B cell (primary cell): Measurements from ENCODE around the gene YY1AP1. TPM values are rescaled to one million over a fixed set of nuclear protein-coding genes. Genes with fewer than 3 reads are reported as not detected.
"Not testable (repeated sequence)": the region's sequence is repeated elsewhere in the genome, so short reads cannot be mapped to it uniquely, and the experiment has no call there.

Experiments
- ATAC-seq: fragments of 200-7000 bp; cut with Tn5 transposase; one replicate; pipeline ENCODE4 v1.10.0; 2021; ENCODE audit warnings: low read depth, mild to moderate bottlenecking, moderate number of reproducible peaks, moderate library complexity
- CTCF ChIA-PET: fragments of 350-600 bp; sonication (Branson Sonifier 250); formaldehyde crosslinking; loops from one replicate; lab custom pipeline; 2021; ENCODE audit warnings: antibody characterized with exemption, inconsistent platforms; lab: Charles Lee
- POLR2A ChIA-PET: fragments of 350-600 bp; sonication (Branson Sonifier 250); formaldehyde crosslinking; loops from one replicate; lab custom pipeline; 2021; ENCODE audit warnings: antibody characterized with exemption; lab: Charles Lee
- DNase-seq: peaks from one replicate; pipeline ENCODE4 v3.0.0; 2013
- H2AFZ ChIP-seq: 2 replicates; pipeline ENCODE4 v1.6.1; 2012; ENCODE audit warnings: mild to moderate bottlenecking, low read depth, low read length; ENCODE audit not compliant: insufficient read depth, poor library complexity, severe bottlenecking
- H3K27ac ChIP-seq, 2 donors: 1 replicate in 1 of 2; 2 replicates in 1 of 2; pipeline ENCODE4 v1.5.1; 2012 to 2013; ENCODE audit warnings: low read length in 2 of 2, mild to moderate bottlenecking in 2 of 2, moderate library complexity in 1 of 2
- H3K27me3 ChIP-seq, 4 experiments: fragments of 200-600 bp in 1 of 4; sonication (generic) in 1 of 4; replicated peaks in 1 of 4; 1 replicate in 2 of 4; 2 replicates in 2 of 4; pipeline versions ENCODE4 v1.6.1 to v1.7.0; 2013 to 2016; ENCODE audit warnings: low read length in 3 of 4, mild to moderate bottlenecking in 2 of 4, mixed read lengths in 1 of 4, moderate library complexity in 1 of 4; ENCODE audit not compliant: insufficient read depth in 4 of 4, control insufficient read depth in 3 of 4; ENCODE audit errors: control extremely low read depth in 1 of 4
- H3K36me3 ChIP-seq, 2 experiments: replicated peaks in 1 of 2; 1 replicate in 1 of 2; 2 replicates in 1 of 2; pipeline versions ENCODE4 v1.6.1 to v1.7.1; 2013; ENCODE audit warnings: low read length in 1 of 2; ENCODE audit not compliant: insufficient read depth in 2 of 2, control insufficient read depth in 1 of 2; ENCODE audit errors: control extremely low read depth in 1 of 2, extremely low read depth in 1 of 2
- H3K4me1 ChIP-seq, 2 donors: fragments of 200-600 bp in 1 of 2; sonication (generic) in 1 of 2; 1 replicate in 1 of 2; 2 replicates in 1 of 2; pipeline versions ENCODE4 v1.5.1 to v1.6.1; 2013 to 2017; ENCODE audit warnings: low read length in 2 of 2; ENCODE audit not compliant: control insufficient read depth in 2 of 2, insufficient read depth in 2 of 2
- H3K4me2 ChIP-seq: replicated peaks from 2 replicates; pipeline ENCODE3; 2012; ENCODE audit warnings: mild to moderate bottlenecking, low read depth, low read length; ENCODE audit not compliant: poor library complexity, severe bottlenecking
- H3K4me3 ChIP-seq, 5 experiments: fragments of 200-600 bp in 1 of 5; sonication (generic) in 1 of 5; 1 replicate in 3 of 5; 2 replicates in 2 of 5; pipeline versions ENCODE4 v1.5.1 to v1.7.0; 2011 to 2016; ENCODE audit warnings: low read length in 4 of 5, mild to moderate bottlenecking in 4 of 5, low read depth in 2 of 5, control low read depth in 1 of 5, moderate library complexity in 1 of 5; ENCODE audit not compliant: insufficient read depth in 1 of 5; ENCODE audit errors: control extremely low read depth in 1 of 5, extremely low read depth in 1 of 5
- H3K79me2 ChIP-seq: fragments of 200-600 bp; sonication (generic); one replicate; pipeline ENCODE4 v1.6.0; 2016; ENCODE audit warnings: low read length; ENCODE audit not compliant: control insufficient read depth, insufficient read depth
- H3K9ac ChIP-seq: fragments of 200-600 bp; sonication (generic); 2 replicates; pipeline ENCODE4 v1.6.1; 2017; ENCODE audit warnings: mild to moderate bottlenecking, low read length, moderate library complexity
- H3K9me3 ChIP-seq, 3 donors: one replicate each; pipeline versions ENCODE4 v1.6.1 to v1.7.1; 2013; ENCODE audit warnings: low read length in 2 of 3; ENCODE audit not compliant: control insufficient read depth in 2 of 3, insufficient read depth in 1 of 3; ENCODE audit errors: control extremely low read depth in 1 of 3
- H4K20me1 ChIP-seq: 2 replicates; pipeline ENCODE4 v1.6.0; 2012; ENCODE audit warnings: mild to moderate bottlenecking, low read length; ENCODE audit not compliant: insufficient read depth, control insufficient read depth, poor library complexity, severe bottlenecking
- H3K27ac Mint-ChIP-seq: one replicate; pipeline ENCODE4 v1.8.0; 2021; ENCODE audit warnings: mixed read lengths
- H3K27me3 Mint-ChIP-seq: one replicate; pipeline ENCODE4 v1.8.0; 2021; ENCODE audit warnings: mixed read lengths
- H3K4me1 Mint-ChIP-seq: one replicate; pipeline ENCODE4 v1.8.0; 2021; ENCODE audit warnings: mixed read lengths
- H3K4me3 Mint-ChIP-seq: one replicate; pipeline ENCODE4 v1.8.0; 2021; ENCODE audit warnings: mixed read lengths
- H3K9me3 Mint-ChIP-seq: one replicate; pipeline ENCODE4 v1.8.0; 2022; ENCODE audit warnings: mixed read lengths; ENCODE audit not compliant: insufficient read depth
- EZH2 ChIP-seq: IDR thresholded peaks from 2 replicates; pipeline ENCODE4 v1.6.1; 2012; ENCODE audit warnings: borderline replicate concordance, low read depth, mild to moderate bottlenecking, moderate library complexity, low read length; ENCODE audit not compliant: insufficient read depth, poor library complexity, severe bottlenecking
- WGBS: methylation state at CpG from one replicate; pipeline ENCODE4 v1.1.5; 2013; ENCODE audit warnings: missing lambda C conversion rate; ENCODE audit not compliant: insufficient coverage; 5-methylcytosine and 5-hydroxymethylcytosine counted together
- intact Hi-C: fragments of 100-400 bp; cut with micrococcal nuclease; formaldehyde crosslinking; loops from one replicate; pipeline ENCODE4 v1.10.0; 2022
- polyA plus RNA-seq: library from polyadenylated mRNA; depleted of rRNA; stranded (reverse); fragments of >200 nt; gene quantifications from 2 replicates; pipeline ENCODE4 v1.2.3, GENCODE V29; 2012
- total RNA-seq, 2 donors: library from RNA; stranded (reverse); fragments of 120-200 nt in 1 of 2; gene quantifications; 1 replicate in 1 of 2; 2 replicates in 1 of 2; pipeline versions ENCODE4 v1.2.3 to v1.2.4, GENCODE V29; 2013 to 2022
- TF ChIP-seq, protein P1 (sequence below): fragments of 200-600 bp; IDR thresholded peaks from one replicate; pipeline ENCODE4 v1.8.0; 2022; ENCODE audit warnings: antibody characterized with exemption, mild to moderate bottlenecking

YY1AP1 gene
- total and polyA plus RNA-seq, 2 donors (not counting 1 experiment from before 2014, with no cell fraction given): 95.4 to 156 TPM

DNA sequence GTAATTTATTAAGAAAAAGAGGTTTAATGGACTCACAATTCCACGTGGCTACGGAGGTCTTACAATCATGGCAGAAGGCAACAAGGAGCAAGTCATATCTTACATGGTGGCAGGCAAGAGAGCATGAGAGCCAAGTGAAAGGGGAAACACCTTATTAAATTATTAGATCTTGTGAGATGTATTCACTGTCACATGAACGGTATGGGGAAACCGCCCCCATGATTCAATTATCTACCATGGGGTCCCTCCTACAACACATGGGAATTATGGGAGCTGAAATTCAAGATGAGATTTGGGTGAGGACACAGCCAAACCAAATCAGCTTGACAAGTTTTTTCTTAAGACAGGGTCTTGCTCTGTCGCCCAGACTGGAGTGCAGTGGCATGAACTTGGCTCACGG lies 14.6 kb upstream of the YY1AP1 start:
- WGBS: 95% methylated on average over 3 of the region's 6 CpGs
- Histone ChIP-seq H3K4me3 (no peak overlapping the region), H3K9ac (no peak overlapping the region), H3K27me3 (no peaks in the 10 kb centered on the region), H3K36me3 (no peaks in the 10 kb centered on the region), H4K20me1 (peaks cover 8% of the 10 kb centered on the region), H3K79me2 (peaks cover 68% of the 10 kb centered on the region), H2AFZ (no peak overlapping the region), H3K4me2 (no peak overlapping the region), H3K4me1 (no peaks in the 10 kb centered on the region), H3K27ac (no peak overlapping the region), H3K9me3 (no peaks in the 10 kb centered on the region)
- ATAC-seq (no peak), DNase-seq (no peak)
- CTCF ChIA-PET: no interaction called here
- intact Hi-C loops: no loop called here
- Mint-ChIP-seq H3K27ac (no peak overlapping the region), H3K27me3 (no peaks in the 10 kb centered on the region), H3K9me3 (no peaks in the 10 kb centered on the region), H3K4me3 (no peak overlapping the region), H3K4me1 (peaks cover 12% of the 10 kb centered on the region)
- TF ChIP-seq, protein P1, sequence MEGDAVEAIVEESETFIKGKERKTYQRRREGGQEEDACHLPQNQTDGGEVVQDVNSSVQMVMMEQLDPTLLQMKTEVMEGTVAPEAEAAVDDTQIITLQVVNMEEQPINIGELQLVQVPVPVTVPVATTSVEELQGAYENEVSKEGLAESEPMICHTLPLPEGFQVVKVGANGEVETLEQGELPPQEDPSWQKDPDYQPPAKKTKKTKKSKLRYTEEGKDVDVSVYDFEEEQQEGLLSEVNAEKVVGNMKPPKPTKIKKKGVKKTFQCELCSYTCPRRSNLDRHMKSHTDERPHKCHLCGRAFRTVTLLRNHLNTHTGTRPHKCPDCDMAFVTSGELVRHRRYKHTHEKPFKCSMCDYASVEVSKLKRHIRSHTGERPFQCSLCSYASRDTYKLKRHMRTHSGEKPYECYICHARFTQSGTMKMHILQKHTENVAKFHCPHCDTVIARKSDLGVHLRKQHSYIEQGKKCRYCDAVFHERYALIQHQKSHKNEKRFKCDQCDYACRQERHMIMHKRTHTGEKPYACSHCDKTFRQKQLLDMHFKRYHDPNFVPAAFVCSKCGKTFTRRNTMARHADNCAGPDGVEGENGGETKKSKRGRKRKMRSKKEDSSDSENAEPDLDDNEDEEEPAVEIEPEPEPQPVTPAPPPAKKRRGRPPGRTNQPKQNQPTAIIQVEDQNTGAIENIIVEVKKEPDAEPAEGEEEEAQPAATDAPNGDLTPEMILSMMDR: no peak
- TF ChIP-seq EZH2: no peak
- POLR2A ChIA-PET: no interaction called here

DNA sequence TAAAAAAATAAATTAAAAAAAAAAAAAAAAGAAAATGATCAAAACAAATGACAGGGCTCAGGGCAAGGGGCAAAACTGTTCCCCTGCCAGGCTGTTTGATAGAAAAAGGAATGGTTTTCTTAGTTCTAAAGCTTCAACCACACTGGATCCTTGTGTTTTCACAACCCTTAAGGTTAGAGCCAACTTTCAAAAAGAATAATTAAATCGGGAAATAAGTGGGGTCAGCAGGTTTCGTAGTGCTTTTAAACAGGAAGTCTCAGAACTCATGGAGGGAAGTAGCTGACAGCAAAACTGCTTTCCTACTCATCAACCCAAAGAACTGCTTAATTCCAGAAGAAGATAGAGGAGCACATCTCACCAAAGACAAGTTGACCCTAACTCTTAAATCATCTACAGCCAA lies 13.1 kb upstream of the YY1AP1 start:
- H3K27ac ChIP-seq, DNase-seq, H3K4me3 Mint-ChIP-seq, H3K9ac ChIP-seq, H3K4me1 Mint-ChIP-seq, H3K4me2 ChIP-seq, H3K27ac Mint-ChIP-seq, H3K4me1 ChIP-seq, H3K27me3 Mint-ChIP-seq, H3K9me3 ChIP-seq, H3K9me3 Mint-ChIP-seq, POLR2A ChIA-PET, H2AFZ ChIP-seq, H3K27me3 ChIP-seq, intact Hi-C loops, H3K36me3 ChIP-seq, CTCF ChIA-PET, H3K4me3 ChIP-seq, ATAC-seq: not testable (repeated sequence)
- Histone ChIP-seq H3K79me2 (peaks cover 76% of the 10 kb centered on the region), H4K20me1 (peaks cover 13% of the 10 kb centered on the region)
- no CpG with 5 or more reads among the region's 2 CpGs for WGBS

DNA sequence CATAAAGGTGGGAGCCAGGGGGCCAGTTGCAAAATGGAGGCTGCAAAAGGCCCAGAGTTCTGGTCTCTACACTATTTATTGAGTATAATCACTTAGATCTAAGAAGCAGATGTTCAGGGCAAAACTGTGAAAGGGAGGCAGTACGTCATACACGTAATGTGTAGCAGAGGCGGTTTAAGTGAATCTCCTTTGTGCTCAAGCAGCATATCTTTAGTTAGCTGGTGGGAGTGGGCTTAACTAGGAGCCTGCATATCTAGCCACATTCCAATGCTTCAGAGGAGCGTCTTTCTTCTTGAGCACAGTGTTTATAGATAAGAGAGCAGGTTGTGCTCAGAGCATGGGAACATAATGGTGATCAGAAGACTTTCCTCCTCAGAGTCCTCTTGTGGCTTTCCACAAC lies 10.5 kb upstream of the YY1AP1 start:
- H2AFZ ChIP-seq, POLR2A ChIA-PET, H3K27me3 ChIP-seq, H3K27ac ChIP-seq, CTCF ChIA-PET, ATAC-seq, intact Hi-C loops, H3K9me3 Mint-ChIP-seq, H3K4me2 ChIP-seq, H4K20me1 ChIP-seq, H3K36me3 ChIP-seq, H3K4me3 ChIP-seq, H3K9me3 ChIP-seq, H3K4me1 ChIP-seq, H3K27ac Mint-ChIP-seq, H3K27me3 Mint-ChIP-seq, H3K4me3 Mint-ChIP-seq, H3K9ac ChIP-seq, DNase-seq: not testable (repeated sequence)
- H3K79me2 ChIP-seq: peaks cover 80% of the 10 kb centered on the region
- peaks cover 23% of the 10 kb centered on the region for H3K4me1 Mint-ChIP-seq
- WGBS: 100% methylated on average over 3 of the region's 4 CpGs
